Activated CD4-positive, alpha-beta T cell treated with anti-CD3 and anti-CD28 coated beads for 1 hour (primary cell): Measurements from ENCODE around the gene TPSD1.

ENCODE experiments used
- DNase-seq: peaks from one replicate; pipeline ENCODE4 v3.0.0-alpha.2; 2020

TPSD1 gene

DNA sequence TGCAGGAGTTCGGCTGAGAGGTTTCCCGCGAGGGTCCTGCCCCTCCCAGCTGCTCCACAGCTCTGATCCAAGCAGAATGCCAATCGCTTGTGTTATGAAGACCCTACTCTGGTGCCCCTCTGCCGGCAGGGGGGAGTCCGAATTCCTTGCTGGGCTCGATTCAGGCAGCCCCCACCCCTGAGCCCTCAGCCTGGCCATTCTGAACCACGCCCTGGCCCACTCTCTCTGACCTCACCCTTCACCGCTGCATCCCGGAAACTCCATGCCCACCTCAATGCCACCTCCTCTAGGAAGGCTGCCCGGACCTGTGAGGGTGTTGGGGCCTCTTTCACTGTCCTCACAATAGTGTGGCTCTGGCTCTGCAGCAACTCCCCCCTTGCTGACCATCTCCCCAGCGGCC, 45.7 kb downstream of the TPSD1 start:
- DNase-seq, result no peak

DNA sequence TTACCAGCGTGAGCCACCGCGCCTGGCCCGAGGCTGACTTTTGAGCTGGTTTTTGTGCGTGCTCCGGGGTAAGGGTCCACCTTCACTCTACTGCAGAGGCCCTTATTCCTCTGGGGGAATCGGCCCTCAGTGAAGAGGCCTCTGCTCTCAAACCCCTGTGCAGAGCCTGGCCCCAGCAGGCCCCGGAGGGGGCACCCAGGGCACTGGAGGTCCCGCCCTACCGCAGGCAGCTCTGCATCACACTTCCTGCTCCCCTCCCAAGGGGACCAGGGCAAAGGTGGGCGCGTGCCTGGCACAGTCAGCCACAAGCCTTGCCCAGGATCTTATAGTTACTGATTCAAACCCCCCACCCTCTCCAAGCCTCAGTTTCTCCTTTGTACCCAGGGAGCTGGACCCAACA, 50.0 kb downstream of the TPSD1 start:
- no peak for DNase-seq

DNA sequence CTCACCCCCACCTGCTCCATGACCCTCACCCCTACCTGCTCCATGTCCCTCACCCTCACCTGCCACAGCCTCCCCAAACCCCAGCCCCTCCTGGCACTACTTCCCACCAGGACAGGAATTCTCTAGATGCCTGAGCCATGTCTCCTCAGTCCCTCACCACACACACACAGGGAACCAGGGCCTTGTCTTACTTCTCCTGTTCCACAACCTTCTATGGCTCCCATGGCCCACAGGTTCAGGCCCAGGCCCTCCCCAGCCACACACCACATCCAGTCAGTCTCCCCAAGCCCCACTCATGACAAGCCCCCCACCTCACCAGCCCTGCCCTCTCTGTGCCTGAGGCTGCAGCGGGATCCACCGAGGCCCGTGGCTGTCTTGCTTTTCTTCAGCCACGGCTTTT, 50.5 kb downstream of the TPSD1 start:
- DNase-seq, result no peak

DNA sequence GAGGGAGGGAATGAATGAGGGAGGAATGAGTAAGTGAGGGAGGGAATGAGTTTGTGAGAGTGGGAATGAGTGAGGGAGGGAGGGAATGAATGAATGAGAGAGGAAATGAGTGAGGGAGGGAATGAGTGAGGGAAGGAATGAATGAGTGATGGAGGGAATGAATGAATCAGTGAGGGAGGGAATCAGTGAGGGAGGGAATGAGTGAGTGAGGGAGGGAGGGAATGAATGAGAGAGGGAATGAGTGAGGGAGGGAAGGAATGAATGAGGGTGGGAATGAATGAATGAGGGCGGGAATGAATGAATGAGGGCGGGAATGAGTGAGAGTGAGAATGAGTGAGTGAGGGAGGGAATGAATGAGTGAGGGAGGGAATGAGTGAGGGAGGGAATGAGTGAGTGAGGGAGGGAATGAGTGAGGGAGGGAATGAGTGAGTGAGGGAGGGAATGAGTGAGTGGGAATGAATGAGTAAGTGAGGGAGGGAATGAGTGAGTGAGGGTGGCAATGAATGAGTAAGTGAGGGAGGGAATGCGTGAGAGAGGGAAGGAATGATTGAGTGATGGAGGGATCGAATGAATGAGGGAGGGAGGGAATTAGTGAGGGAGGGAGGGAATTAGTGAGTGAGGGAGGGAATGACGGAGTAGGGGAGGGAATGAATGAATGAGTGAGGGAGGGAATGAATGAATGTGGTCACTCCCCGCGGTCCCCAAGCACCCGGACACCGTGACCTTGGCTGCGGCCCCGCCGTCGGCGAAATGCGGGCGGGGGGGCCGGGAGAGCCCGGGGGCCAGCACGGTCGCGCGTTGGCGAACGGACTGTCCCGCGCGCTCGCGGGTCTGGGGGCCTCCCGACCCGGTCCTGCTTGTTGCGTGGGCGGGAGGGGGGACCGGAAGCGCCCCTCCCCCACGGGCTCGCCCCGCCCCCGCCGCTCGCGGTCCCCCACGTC, 52.4 kb downstream of the TPSD1 start:
- no peak for DNase-seq
